ENCODE results near the gene WDFY4.

The WDFY4 gene

GRCh38 chr10:48932831-48933664 is 248.4 kb downstream of the WDFY4 start:
- no peak overlapping the region for H3K4me3 ChIP-seq (ENCODE audit: low read depth, low read length)
- no peak for TF ChIP-seq CTCF (IDR thresholded peaks at IDR 0.05; ENCODE audit: borderline replicate concordance, insufficient read depth, low read depth, low read length)

GRCh38 chr10:48934672-48935501 is 250.2 kb downstream of the WDFY4 start:
- H3K4me3 ChIP-seq (ENCODE audit: low read depth, low read length), result no peak overlapping the region
- TF ChIP-seq CTCF (IDR thresholded peaks at IDR 0.05; ENCODE audit: borderline replicate concordance, insufficient read depth, low read depth, low read length), result no peak

GRCh38 chr10:48935577-48935976 is 250.9 kb downstream of the WDFY4 start:
- TF ChIP-seq CTCF (IDR thresholded peaks at IDR 0.05; ENCODE audit: borderline replicate concordance, insufficient read depth, low read depth, low read length), result no peak
- H3K4me3 ChIP-seq (ENCODE audit: low read depth, low read length), result no peak overlapping the region

GRCh38 chr10:48937796-48938195 is 253.1 kb downstream of the WDFY4 start:
- no peak overlapping the region for H3K4me3 ChIP-seq (ENCODE audit: low read depth, low read length)
- TF ChIP-seq CTCF (IDR thresholded peaks at IDR 0.05; ENCODE audit: borderline replicate concordance, insufficient read depth, low read depth, low read length), result no peak

- no peak overlapping the region for H3K4me3 ChIP-seq (ENCODE audit: low read depth, low read length)
- TF ChIP-seq CTCF (IDR thresholded peaks at IDR 0.05; ENCODE audit: borderline replicate concordance, insufficient read depth, low read depth, low read length), result no peak
Measured at GRCh38 chr10:48938281-48938680, 253.6 kb downstream of the WDFY4 start.

- TF ChIP-seq CTCF (IDR thresholded peaks at IDR 0.05; ENCODE audit: borderline replicate concordance, insufficient read depth, low read depth, low read length), result no peak
- no peak overlapping the region for H3K4me3 ChIP-seq (ENCODE audit: low read depth, low read length)
Measured at GRCh38 chr10:48938990-48939536, 254.4 kb downstream of the WDFY4 start.

All from GM12875 (cell line).